ENCODE measurements around the gene SGPP2. TPM values are rescaled to one million over a fixed set of nuclear protein-coding genes. Genes with fewer than 3 reads are reported as not detected.

SGPP2 gene
- total RNA-seq, 1 experiment from 2014 or later, result not detected

GRCh38 chr2:222424729-222425671 lies 657 bp downstream of the SGPP2 start:
- ATAC-seq (no peak), DNase-seq (no peak)
- H4K20me1 ChIP-seq (ENCODE audit: low read length), result no peaks in the 10 kb centered on the region
- no peaks in the 10 kb centered on the region for H3K36me3 ChIP-seq (ENCODE audit: low read depth, low read length)
- TF ChIP-seq EZH2phosphoT487 (IDR thresholded peaks at IDR 0.05; ENCODE audit: borderline replicate concordance, low read length) (0 out of 2 replicates have a peak, but pooled peaks have one; percentile 28), EZH2 (IDR thresholded peaks at IDR 0.05; ENCODE audit: low read length, unreplicated experiment) (no peak), CTCF (conservative IDR thresholded peaks at IDR 0.05; ENCODE audit: low read depth, low read length) (no peak)
- POLR2A ChIA-PET (ENCODE audit: unreplicated experiment), result no interaction called here
- H3K27me3 ChIP-seq (ENCODE audit: low read length), result peaks cover 70% of the 10 kb centered on the region
- CTCF ChIA-PET, result no interaction called here
- H3K79me2 ChIP-seq (ENCODE audit: low read length), result no peaks in the 10 kb centered on the region
- no peak overlapping the region for H3K27ac ChIP-seq (ENCODE audit: low read length)
- no peak overlapping the region for H3K9ac ChIP-seq (ENCODE audit: low read length)
- no peaks in the 10 kb centered on the region for H3K4me1 ChIP-seq (ENCODE audit: insufficient read depth, low read length)
- H3F3A ChIP-seq (ENCODE audit: low read length, unreplicated experiment), result no peaks in the 10 kb centered on the region
- intact Hi-C loops (cut with micrococcal nuclease), result no loop called here
- no peak overlapping the region for H3K4me3 ChIP-seq (ENCODE audit: low read length)
- H3K4me2 ChIP-seq (ENCODE audit: low read length), result no peak overlapping the region
- no peak overlapping the region for H2AFZ ChIP-seq (ENCODE audit: low read length)
- no peaks in the 10 kb centered on the region for H3K9me2 ChIP-seq (replicated peaks; ENCODE audit: low read length)
- BruUV-seq (replicated peaks), result no TSS peak
- no peaks in the 10 kb centered on the region for H3K9me3 ChIP-seq (ENCODE audit: low read length)

- no peak overlapping the region for H3K9ac ChIP-seq (ENCODE audit: low read length)
- H3K4me3 ChIP-seq (ENCODE audit: low read length), result no peak overlapping the region
- H3K4me2 ChIP-seq (ENCODE audit: low read length), result no peak overlapping the region
- H3K9me2 ChIP-seq (replicated peaks; ENCODE audit: low read length), result no peaks in the 10 kb centered on the region
- TF ChIP-seq EZH2phosphoT487 (IDR thresholded peaks at IDR 0.05; ENCODE audit: borderline replicate concordance, low read length) (no peak), CTCF (conservative IDR thresholded peaks at IDR 0.05; ENCODE audit: low read depth, low read length) (no peak), EZH2 (IDR thresholded peaks at IDR 0.05; ENCODE audit: low read length, unreplicated experiment) (no peak)
- H3K79me2 ChIP-seq (ENCODE audit: low read length), result no peaks in the 10 kb centered on the region
- H3K27me3 ChIP-seq (ENCODE audit: low read length), result peaks cover 62% of the 10 kb centered on the region
- H2AFZ ChIP-seq (ENCODE audit: low read length), result no peak overlapping the region
- no peaks in the 10 kb centered on the region for H4K20me1 ChIP-seq (ENCODE audit: low read length)
- no TSS peak for BruUV-seq (replicated peaks)
- no peaks in the 10 kb centered on the region for H3K9me3 ChIP-seq (ENCODE audit: low read length)
- DNase-seq (no peak), ATAC-seq (no peak)
- POLR2A ChIA-PET (ENCODE audit: unreplicated experiment), result no interaction called here
- intact Hi-C loops (cut with micrococcal nuclease), result no loop called here
- H3F3A ChIP-seq (ENCODE audit: low read length, unreplicated experiment), result no peaks in the 10 kb centered on the region
- no peaks in the 10 kb centered on the region for H3K36me3 ChIP-seq (ENCODE audit: low read depth, low read length)
- no peaks in the 10 kb centered on the region for H3K4me1 ChIP-seq (ENCODE audit: insufficient read depth, low read length)
- no peak overlapping the region for H3K27ac ChIP-seq (ENCODE audit: low read length)
- CTCF ChIA-PET, result no interaction called here
Observed at GRCh38 chr2:222427646-222428301, 3.4 kb downstream of the SGPP2 start.

GRCh38 chr2:222430071-222430470 lies 5.7 kb downstream of the SGPP2 start:
- Histone ChIP-seq H3K9me2 (replicated peaks; ENCODE audit: low read length) (no peaks in the 10 kb centered on the region), H3F3A (ENCODE audit: low read length, unreplicated experiment) (no peaks in the 10 kb centered on the region), H2AFZ (ENCODE audit: low read length) (no peak overlapping the region), H3K4me2 (ENCODE audit: low read length) (no peak overlapping the region), H3K4me3 (ENCODE audit: low read length) (no peak overlapping the region), H3K9ac (ENCODE audit: low read length) (no peak overlapping the region), H3K4me1 (ENCODE audit: insufficient read depth, low read length) (no peaks in the 10 kb centered on the region), H4K20me1 (ENCODE audit: low read length) (no peaks in the 10 kb centered on the region), H3K27me3 (ENCODE audit: low read length) (peaks cover 53% of the 10 kb centered on the region), H3K9me3 (ENCODE audit: low read length) (no peaks in the 10 kb centered on the region), H3K79me2 (ENCODE audit: low read length) (no peaks in the 10 kb centered on the region), H3K36me3 (ENCODE audit: low read depth, low read length) (no peaks in the 10 kb centered on the region), H3K27ac (ENCODE audit: low read length) (no peak overlapping the region)
- ChIA-PET POLR2A (ENCODE audit: unreplicated experiment) (no interaction called here), CTCF (no interaction called here)
- TF ChIP-seq EZH2phosphoT487 (IDR thresholded peaks at IDR 0.05; ENCODE audit: borderline replicate concordance, low read length) (no peak), CTCF (conservative IDR thresholded peaks at IDR 0.05; ENCODE audit: low read depth, low read length) (no peak), EZH2 (IDR thresholded peaks at IDR 0.05; ENCODE audit: low read length, unreplicated experiment) (no peak)
- ATAC-seq, result no peak
- DNase-seq, result no peak
- intact Hi-C loops (cut with micrococcal nuclease), result no loop called here
- BruUV-seq (replicated peaks), result no TSS peak

All from PC-3 (cell line).